Activated naive CD4-positive, alpha-beta T cell treated with anti-CD3 and anti-CD28 coated beads, Interleukin-2, amount 50 U/mL, for 16 hours (primary cell): ENCODE results near the gene SFT2D2.
"Not testable (repeated sequence)": the region's sequence is repeated elsewhere in the genome, so short reads cannot be mapped to it uniquely, and the experiment has no call there.

Experiments
- DNase-seq: peaks from one replicate; pipeline ENCODE4 v3.0.0-alpha.2; 2020

Gene SFT2D2

GRCh38 chr1:168225476-168226190 is at the start of gene SFT2D2:
Gene SFT2D2 (plus strand): TSS chr1:168226004. CDS start chr1:168226080, 76 bp downstream.
- DNase-seq: peak; percentile 83

GRCh38 chr1:168178227-168178637 is 47.6 kb upstream of the SFT2D2 start:
- DNase-seq: no peak

GRCh38 chr1:168178638-168179437 is 47.0 kb upstream of the SFT2D2 start, which contains the start of gene TIPRL:
Gene TIPRL (plus strand): TSS chr1:168178962. CDS start chr1:168179078, 116 bp downstream.
- peak; percentile 95 for DNase-seq

GRCh38 chr1:168179438-168180147 is 46.2 kb upstream of the SFT2D2 start:
- peak; percentile 13 for DNase-seq

GRCh38 chr1:168180148-168180524 is 45.7 kb upstream of the SFT2D2 start:
- DNase-seq: no peak

- DNase-seq: not testable (repeated sequence)
Observed at GRCh38 chr1:168181063-168181720, 44.6 kb upstream of the SFT2D2 start.

GRCh38 chr1:168187177-168187576 is 38.6 kb upstream of the SFT2D2 start:
- DNase-seq: no peak

- no peak for DNase-seq
Observed at GRCh38 chr1:168190403-168190802, 35.4 kb upstream of the SFT2D2 start.

GRCh38 chr1:168195199-168196135 is 30.3 kb upstream of the SFT2D2 start:
- no peak for DNase-seq

GRCh38 chr1:168199056-168199455 is 26.7 kb upstream of the SFT2D2 start:
- no peak for DNase-seq

GRCh38 chr1:168202941-168203654 is 22.7 kb upstream of the SFT2D2 start:
- DNase-seq: no peak

GRCh38 chr1:168206111-168206510 is 19.7 kb upstream of the SFT2D2 start:
- DNase-seq: no peak

GRCh38 chr1:168207673-168208072 is 18.1 kb upstream of the SFT2D2 start:
- DNase-seq: not testable (repeated sequence)

- DNase-seq: no peak
Observed at GRCh38 chr1:168210312-168210711, 15.5 kb upstream of the SFT2D2 start.

- no peak for DNase-seq
Observed at GRCh38 chr1:168213349-168213748, 12.5 kb upstream of the SFT2D2 start.

GRCh38 chr1:168216171-168216570 is 9.6 kb upstream of the SFT2D2 start:
- DNase-seq: no peak

- no peak for DNase-seq
Observed at GRCh38 chr1:168217664-168218063, 8.1 kb upstream of the SFT2D2 start.

- DNase-seq: no peak
Observed at GRCh38 chr1:168218658-168219057, 7.1 kb upstream of the SFT2D2 start.

GRCh38 chr1:168220470-168220871 is 5.3 kb upstream of the SFT2D2 start:
- no peak for DNase-seq

GRCh38 chr1:168221275-168221674 is 4.5 kb upstream of the SFT2D2 start:
- no peak for DNase-seq

- DNase-seq: no peak
Observed at GRCh38 chr1:168223261-168223660, 2.5 kb upstream of the SFT2D2 start.
